LNCAP (cell line): ENCODE data around the gene TSPAN8.

Experiments used
- CTCF ChIP-seq: fragments of 450-650 bp; IDR thresholded peaks from 2 replicates; pipeline ENCODE4 v1.5.1; 2017; ENCODE audit warnings: mild to moderate bottlenecking

TSPAN8 gene

GRCh38 chr12:71162832-71163763 lies 5.3 kb upstream of the TSPAN8 start:
- no peak for TF ChIP-seq CTCF

- no peak for TF ChIP-seq CTCF
These were observed 3.8 kb upstream of the TSPAN8 start for GRCh38 chr12:71161591-71161990.

- TF ChIP-seq CTCF = no peak
These were observed 2.8 kb upstream of the TSPAN8 start for GRCh38 chr12:71160585-71160984.

GRCh38 chr12:71159878-71160277 lies 2.1 kb upstream of the TSPAN8 start:
- no peak for TF ChIP-seq CTCF

- TF ChIP-seq CTCF = no peak
These were observed 1.5 kb upstream of the TSPAN8 start for GRCh38 chr12:71159264-71159663.

GRCh38 chr12:71158361-71158882 lies 623 bp upstream of the TSPAN8 start:
- TF ChIP-seq CTCF = no peak

- no peak for TF ChIP-seq CTCF
These were observed 2.6 kb downstream of the TSPAN8 start for GRCh38 chr12:71155225-71155624.
